ENCODE data around the gene SRGAP1.
"Not testable (repeated sequence)": the region's sequence is repeated elsewhere in the genome, so short reads cannot be mapped to it uniquely, and the experiment has no call there.

SRGAP1 gene

DNA sequence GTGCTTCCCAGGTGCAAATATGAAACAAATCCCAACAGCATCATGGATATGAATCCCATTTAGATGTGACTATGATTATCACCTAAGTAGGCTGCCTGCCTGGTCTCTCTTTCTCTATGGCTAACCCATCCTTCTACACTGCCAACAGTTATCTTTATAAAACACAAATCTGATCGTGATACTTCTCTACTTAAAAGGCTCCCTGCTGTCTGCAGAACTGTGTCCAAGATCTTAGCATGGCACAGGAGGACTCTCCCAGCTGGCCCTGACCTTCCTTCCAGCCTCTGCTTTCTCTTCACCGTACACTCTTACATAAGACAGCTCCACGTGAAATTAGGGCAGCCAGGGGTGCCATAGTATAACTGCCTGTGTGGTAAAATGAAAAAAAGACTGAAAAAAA is 3.5 kb upstream of the SRGAP1 start:
- no peak for DNase-seq

DNA sequence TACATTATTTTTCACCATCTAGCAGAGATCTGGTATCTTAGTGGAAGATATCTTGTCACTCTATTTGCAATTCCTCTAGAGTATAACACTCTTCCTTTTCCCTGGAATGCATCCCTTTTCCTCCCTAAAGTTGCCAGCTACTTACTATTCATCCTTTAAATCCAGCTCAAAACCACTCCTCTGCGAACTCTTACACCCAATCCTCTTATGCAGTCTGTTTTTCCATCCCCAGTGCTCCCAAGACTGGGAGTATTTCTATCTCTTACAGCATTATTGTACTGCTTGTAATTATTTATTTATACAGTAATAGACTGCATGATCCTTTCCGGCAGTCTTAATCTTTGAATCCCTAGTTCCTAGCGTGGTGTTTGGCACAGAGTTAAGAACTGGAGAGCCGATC is 2.9 kb upstream of the SRGAP1 start:
- no peak for DNase-seq

DNA sequence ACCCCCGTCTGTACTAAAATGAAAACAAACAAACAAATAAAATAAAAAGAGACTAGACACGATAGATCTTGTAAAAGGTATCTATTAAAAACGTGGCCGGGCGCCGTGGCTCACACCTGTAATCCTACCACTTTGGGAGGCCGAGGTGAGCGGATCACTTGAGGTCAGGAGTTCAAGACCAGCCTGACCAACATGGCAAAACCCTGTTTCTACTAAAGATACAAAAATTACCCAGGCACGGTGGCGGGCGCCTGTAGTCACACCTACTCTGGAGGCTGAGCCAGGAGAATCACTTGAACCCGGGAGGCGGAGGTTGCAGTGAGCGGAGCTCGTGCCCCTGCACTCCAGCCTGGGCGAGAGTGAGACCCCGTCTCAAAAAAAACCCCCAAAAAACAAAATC is 1.8 kb upstream of the SRGAP1 start:
- not testable (repeated sequence) for DNase-seq

DNA sequence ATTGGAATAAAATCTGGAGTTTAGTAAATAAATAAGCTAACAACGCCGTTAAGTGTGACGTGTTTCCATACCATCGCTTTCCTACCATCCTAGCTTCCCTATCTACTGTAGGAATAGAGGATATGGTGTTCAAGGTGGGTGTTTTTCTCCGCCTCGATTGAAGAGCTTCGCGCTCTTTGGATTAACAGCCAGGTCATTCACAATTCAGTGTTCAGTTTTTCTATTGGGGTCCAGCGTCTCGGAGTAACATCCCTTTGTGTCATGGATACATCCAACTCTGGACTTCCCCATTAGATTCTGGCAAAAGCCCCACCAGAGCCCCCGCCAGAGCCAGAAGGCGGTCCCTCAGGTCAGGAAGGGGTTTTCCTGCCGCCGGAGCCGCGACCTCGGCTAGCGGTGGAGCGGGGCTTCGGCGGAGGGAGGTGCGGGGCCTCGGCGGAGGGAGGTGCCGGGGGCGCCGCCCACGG is 1.2 kb upstream of the SRGAP1 start:
- DNase-seq = no peak

DNA sequence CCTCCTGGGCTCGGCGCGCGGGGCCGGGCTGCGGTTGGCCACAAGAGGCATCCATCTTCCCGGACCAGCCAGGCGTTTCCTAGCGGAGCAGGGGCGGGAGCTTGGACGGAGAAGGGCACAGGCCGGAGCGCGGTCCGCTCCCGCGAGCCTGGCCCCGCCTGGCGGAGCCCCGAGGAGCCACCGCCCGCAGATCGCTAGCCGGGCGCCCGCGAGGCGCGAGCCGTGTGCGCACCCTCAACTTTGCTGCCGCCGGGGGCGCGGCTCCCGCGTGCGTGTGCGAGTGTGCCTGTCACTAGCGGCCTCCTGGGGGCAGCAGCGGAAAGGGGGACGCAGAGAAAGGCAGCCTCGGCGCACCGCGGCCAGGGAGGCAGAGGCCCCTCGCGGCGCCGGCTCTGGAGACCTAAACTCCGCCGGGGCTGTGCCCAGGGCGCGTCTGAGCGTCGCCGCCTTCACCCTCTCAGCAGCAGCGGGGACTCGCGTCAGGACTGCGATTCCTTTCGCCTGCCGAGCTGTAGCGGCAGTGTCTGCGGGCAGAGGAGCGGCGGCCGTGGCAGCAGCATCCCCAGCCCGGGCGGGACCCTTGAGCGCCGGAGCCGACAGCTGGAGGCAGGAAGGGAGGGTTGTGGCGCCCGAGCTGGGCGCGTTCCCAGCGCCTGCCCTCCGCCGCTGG is 644 bp upstream of the SRGAP1 start:
- peak; percentile 74 for DNase-seq

DNA sequence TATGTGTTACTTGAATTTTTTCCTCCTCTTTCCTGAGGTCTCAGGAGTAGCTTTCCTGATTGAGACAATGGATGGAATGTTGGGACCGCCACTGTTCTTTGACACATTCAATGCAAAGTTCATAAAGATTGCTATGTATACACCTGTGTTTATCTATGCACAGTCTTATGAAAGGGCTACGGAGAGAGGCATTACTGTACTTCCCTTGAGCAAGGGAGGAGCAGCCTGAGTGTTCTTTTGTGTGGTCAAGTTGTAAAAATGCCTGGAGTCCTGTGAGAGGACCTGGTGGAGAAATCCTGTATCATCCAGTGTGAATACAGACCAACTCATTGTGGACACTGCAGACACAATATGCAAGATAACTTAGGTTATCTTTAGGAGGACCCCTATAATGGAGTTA is 1.2 kb downstream of the SRGAP1 start:
- DNase-seq = no peak

DNA sequence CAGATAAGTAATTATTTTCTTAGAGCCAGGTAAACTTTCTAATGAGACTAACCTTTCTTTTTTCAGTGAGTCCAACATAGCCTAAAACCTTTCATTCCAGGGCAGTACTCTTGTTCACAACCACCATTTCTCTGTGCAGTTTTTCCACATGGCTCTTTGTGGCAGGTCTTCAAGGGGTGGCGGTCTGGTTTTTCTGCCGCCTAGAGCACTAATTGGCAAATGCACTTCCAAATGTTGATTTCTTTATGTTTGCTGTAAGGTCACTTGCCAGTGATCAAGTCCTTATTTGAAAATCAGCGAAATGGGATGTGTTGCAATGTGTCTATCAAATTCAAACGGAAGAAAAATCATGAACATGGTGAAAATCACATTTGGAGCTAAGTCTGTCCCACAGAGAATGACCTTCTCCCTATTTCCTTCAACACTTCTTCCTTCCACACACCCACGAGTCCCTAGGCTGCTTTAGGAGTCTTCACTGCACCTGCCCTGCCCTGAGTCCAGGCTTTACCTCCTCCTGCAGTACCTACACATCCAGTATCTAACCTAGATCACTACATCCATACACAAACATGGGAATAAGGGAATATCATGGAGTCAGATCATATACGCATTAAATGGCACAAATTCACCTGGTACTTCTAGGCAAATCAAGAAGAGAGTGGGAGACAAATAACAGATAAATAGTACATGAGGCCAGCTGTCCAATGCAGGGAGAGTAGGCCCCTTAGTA is 1.9 kb downstream of the SRGAP1 start:
- DNase-seq = no peak

DNA sequence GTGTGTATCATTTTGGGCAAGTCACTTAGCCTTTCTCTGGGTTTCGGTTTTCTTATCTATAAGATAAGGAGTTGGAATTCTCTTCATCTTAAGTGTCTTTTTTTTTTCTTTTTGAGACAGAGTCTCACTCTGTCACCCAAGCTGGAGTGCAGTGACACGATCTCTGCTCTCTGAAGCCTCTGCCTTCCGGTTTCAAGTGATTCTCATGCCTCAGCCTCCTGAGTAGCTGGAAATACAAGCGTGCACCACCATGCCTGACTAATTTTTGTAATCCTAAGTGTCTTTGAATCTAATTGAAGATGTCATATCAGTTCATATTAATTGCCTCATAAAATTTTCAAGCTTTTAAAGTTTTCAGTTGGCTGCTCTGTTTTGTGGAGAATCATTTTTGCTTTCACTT is 4.0 kb downstream of the SRGAP1 start:
- no peak for DNase-seq

DNA sequence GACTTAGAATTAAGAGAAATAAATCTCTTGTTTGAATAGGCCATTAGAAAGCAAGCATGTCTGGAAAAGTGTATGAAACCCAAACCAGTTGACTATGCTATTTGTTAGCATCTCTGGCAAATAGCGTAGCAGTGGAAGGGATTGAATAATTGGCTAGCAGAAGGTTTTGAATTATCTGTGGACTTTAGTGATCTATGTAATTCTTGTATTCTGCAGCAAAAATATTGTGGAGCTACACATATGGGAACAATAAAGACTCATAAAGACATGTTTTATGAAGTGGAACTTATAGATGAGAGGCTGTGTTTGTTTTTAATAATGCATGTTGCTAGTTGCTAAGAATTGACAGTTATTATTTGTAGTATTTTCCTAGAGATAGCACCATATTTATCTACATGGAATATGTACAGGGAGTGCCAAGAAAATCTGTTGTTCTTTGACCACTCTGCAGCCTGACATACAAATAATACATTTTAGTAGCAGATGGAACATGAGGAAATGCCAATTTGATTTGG is 4.7 kb downstream of the SRGAP1 start:
- DNase-seq = no peak

DNA sequence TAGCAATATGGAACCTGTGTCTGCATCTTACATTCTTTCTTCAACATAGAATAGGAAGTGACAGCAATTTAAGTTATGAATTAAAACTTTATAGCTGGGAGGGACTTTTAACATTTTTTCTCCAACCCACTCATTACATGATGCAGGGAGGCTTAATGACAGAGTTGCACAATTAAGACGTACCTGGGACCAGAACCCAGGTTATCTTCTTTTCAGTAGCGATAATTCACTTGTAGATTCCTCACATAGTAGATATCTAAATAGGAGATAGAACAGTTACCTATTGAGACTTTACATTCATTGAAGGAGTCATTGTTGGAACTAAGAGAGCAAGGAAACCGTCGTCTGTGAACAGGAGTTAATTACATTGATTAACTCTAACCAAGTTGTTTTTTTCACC is 5.1 kb downstream of the SRGAP1 start:
- DNase-seq = no peak

DNA sequence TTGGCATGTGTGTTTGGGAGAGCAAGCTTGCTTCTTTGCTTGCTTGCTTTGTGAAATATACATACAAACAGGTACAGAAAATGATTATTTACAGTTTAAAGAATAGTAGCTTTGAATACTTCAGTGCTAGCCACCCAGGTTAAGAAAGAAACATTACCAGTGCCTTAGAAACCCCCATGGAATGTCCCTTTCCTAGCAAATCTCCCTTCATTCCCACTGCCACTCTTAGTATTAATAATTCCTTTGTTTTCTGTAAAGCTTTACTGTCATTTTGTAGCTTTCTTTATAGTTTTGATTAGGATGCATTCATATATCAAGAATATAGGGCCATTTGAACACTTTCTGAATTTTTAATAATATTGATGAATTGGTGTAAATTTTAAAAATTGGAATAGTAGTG is 9.5 kb downstream of the SRGAP1 start:
- DNase-seq = no peak

DNA sequence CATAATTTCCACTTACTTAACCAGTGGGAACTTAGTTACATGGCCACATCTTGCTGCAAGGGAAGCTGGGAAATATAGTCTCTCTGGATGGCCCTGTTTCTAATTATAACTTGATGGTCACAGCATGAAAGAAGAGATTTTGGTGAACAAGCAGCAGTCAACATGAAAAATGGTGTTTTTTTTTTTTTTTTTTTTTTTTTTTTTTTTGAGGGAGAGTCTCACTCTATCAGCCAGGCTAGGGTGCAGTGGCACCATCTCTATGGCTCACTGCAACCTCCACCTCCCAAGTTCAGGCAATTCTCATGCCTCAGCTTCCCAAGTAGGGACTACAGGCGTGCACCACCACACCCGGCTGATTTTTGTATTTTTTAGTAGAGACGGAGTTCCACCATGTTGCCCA is 10.8 kb downstream of the SRGAP1 start:
- DNase-seq = no peak

DNA sequence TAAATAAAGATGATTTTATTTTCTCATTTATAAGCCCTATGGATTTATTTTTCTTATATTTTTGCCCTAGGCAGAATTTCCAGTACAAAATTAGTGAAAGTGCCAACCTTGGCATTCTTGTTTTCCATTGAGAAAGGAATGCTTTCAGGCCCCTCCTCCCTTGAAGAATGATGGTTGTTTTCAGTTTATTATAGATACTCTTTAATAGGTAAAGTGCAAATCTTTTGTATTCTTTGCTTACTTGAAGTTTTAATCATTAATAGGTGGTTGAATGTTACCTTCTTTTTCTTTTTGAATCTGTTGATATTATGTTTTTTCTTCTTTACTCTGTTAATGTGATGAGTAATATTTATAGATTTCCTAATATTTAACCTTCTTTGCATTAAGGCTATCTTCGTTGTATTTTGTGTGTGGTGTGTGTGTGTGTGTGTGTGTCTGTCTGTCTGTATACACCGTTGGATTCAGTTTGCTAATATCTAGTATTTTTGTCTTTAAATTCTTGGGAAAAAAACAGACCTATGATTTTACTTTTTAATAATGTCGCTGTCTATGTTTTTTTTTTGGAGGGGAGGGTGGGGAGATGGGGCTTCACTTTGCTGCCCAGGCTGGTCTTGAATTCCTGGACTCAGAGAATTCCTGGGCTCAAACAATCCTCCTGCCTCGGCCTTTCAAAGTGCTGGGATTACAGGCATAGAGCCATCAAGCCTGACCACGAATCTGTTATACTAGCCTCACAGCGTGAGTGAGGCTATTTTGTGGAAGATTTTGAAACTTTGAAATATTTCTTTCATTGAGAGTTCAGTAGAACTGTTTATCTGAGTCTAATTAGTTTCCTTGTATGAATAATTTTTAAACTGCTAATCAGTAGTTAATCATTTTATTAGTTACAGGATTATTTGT is 13.5 kb downstream of the SRGAP1 start:
- DNase-seq = no peak

DNA sequence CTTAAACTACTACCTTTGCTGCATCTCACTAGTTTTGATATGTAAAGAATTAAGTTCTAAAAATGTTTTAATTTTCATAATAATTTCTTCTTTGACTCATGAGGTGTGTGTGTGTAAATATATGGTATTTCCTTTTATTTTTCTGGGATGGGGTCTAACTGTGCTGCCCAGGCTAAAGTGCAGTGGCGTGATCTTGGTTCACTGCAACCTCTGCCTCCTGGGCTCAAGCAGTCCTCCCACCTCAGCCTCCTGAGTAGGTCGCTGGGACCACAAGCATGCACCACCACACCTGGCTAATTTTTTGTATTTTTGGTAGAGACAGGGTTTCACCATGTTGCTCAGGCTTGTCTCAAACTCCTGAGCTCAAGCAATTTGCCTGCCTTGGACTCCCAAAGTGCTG is 15.4 kb downstream of the SRGAP1 start:
- not testable (repeated sequence) for DNase-seq

DNA sequence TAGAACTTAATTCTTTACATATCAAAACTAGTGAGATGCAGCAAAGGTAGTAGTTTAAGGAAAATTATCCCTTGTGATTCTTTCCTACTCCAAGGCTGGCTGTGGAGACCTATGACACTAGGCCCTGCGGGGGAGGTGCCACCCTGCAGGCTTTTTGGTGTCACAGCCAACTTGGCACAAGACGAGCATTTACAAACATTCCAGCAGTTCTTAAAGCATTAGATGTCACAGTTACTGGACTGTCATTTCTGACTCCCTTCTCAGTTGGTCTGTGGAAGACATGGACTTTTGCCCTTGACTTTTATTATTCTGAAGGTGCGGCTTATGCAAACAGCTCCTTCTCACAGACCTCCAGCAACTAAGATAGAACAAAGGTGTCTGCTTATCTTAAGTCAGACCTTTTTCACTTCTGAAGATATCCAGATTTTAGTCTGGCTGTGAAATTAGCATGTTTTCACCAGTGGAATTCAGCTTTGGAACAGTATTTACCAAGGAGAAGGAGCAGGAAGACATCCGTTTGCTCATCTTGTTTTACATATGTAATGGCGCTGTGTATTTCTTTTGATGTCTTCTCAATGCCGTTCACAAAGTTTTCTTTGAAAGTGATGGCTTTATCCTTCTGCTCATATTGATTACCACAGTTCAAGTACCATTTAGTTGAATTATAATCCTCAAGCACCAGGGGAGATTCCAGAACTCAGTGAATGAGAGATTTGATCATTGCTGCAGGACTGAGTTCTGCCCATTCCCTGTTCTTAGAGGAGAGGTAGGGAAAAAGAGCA is 17.9 kb downstream of the SRGAP1 start:
- no peak for DNase-seq

DNA sequence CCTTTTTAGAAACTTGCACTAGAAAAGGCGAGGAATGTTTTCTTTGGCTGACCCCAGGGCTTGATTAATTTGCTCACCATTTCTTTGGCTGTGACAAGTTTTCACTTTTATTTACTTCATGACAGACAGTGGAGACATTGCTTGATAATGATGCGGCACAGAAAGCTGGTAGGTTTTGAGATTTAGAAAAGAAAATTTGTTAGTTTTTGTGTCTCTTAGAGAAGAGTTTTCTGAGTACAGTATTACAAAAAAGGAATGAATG is 18.4 kb downstream of the SRGAP1 start:
- DNase-seq = no peak

DNA sequence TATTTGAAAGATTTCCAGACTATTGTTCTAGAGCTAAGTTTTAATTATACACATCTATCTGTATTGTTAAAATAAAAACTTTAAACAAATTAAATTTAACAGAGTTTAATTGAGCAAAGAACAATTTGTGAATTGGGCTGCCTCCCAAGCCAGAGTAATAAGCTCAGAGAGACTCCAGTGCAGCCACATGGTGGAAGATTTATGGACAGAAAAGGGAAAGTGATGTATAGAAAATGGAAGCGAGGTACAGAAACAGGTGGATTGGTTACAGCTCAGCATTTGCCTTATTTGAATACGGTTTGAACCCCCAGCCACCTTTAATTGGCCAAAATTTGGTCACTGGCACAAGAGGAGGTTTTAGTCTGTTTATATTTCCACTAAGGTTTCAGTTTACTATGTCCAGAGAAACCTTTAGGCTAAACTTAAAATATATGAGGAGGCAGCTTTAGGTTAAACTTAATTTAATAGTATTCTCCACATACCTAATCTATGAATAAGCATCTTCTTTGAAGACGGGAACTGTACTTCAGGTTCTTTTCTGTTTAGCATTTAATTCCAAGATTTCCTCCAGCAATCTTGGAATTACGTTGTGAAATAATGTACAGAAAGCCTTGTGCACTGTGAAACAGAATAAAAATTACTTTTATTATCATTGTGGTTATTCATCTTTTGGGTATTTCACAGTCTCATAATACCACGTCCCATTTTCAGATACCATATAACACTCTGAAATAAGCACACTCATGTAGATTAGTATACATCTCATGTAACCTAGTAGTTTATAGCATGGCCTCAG is 19.4 kb downstream of the SRGAP1 start:
- DNase-seq = no peak

DNA sequence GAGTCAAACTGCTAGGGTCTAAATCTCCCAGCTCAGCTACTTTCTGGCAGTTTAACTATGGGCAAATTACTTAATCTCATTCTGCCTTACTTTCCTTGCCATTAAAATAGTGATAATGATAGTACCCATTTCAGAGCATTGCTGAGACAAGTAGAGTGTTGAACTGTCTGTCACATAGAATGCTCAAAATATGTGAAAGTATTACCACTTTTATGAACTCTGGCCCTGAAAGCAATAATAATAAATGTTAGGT is 19.9 kb downstream of the SRGAP1 start:
- no peak for DNase-seq

DNA sequence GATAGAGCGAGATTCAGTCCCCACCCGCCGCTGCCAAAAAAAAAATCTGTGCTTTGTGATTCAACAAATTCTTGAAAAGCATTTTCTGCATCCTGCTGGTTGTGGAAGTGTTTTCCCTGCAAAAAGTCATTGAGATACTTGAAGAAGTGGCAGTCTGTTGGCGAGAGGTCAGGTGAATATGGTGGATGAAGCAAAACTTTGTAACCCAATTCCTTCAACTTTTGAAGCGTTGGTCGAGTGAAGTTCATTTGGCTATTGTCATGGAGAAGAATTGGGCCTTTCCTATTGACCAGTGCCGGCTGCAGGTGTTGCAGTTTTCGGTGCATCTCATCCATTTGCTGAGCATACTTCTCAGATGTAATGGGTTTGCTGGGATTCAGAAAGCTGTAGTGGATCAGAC is 20.9 kb downstream of the SRGAP1 start:
- DNase-seq = no peak

DNA sequence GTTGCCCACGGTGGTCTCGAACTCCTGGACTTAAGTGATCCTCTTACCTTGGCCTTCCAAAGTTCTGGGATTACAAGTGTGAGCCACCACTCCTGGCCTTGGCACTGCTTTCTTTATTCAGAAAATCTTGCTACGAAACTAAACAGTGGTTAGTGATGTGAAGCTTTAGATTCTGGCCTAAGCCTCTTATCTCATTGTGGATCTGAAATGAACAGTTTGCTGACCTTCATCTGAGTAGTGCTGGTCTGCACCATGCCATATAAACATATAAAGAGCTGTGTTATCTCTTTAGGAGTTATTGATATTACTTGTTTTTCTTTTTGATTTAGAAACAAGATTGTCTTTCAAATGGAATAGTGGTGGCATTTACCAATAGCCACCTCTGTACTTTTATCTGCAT is 22.6 kb downstream of the SRGAP1 start:
- DNase-seq = no peak

DNA sequence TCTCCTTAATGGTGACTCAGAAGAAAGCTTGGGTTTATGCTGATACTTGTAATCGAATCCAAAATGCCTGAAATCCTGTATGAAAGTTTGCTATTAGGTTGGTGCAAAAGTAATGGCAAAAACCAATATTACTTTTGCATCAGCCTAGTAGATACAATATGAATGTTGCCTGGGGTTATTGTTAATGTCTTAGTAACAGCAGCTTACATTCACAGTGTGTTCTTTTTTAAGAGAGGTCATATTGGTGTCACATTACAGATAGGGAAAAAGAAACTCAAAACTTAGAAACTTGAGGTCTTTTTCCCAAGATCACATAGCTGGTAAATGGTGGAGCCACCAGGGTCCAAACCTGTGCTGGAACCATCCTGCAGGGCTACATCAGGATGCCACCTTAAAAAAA is 25.2 kb downstream of the SRGAP1 start:
- DNase-seq = no peak

DNA sequence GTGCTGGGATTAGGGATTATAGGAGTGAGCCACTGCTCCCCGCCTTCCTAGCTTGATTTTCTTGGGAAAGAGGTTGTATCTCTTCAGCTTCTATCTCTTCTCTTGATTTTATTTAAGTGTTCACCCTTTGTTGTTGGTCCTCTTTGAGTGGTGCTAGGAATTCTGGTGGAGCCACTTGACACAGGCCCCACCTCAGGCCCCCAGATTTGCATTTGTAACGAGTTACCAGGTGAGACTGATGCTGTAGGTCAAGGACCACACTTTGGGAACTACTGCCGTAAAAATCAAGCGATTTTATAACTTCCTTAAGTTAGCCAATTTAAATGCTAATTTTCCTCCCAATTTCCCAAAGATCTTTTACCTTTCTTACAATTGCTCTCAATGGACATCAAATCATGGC is 26.3 kb downstream of the SRGAP1 start:
- no peak for DNase-seq

All from MV-4-11 (cell line).